Endothelial cell of umbilical vein (primary cell): ENCODE data around the gene TDRD3. TPM values are rescaled to one million over a fixed set of nuclear protein-coding genes. Genes with fewer than 3 reads are reported as not detected.

ENCODE experiments used
- BruUV-seq: library from RNA; stranded (reverse); fragments of 400-500 nt; replicated peaks from 2 replicates; lab custom pipeline; 2021; lab: Mats Ljungman, UMichigan
- CTCF ChIA-PET: fragments of 300-600, 350-600 bp; sonication (Branson Sonifier 250); formaldehyde crosslinking; loops from one replicate; lab custom pipeline; 2021; ENCODE audit warnings: antibody characterized with exemption, inconsistent platforms; lab: Charles Lee
- POLR2A ChIA-PET: fragments of 300-600, 350-600 bp; sonication (Branson Sonifier 250); formaldehyde crosslinking; loops from one replicate; lab custom pipeline; 2021; ENCODE audit warnings: antibody characterized with exemption, inconsistent platforms; lab: Charles Lee
- DNase-seq: peaks from one replicate; pipeline ENCODE4 v3.0.0-alpha.2; 2011; ENCODE audit warnings: low read depth, low spot score
- FAIRE-seq: peaks from 2 replicates; lab custom pipeline; 2011; peaks lifted over from hg19 to GRCh38; lab: Jason Lieb, UNC
- H2AFZ ChIP-seq: 2 replicates; pipeline ENCODE4 v1.6.0; 2012; ENCODE audit warnings: low read depth, low read length, control low read depth, inconsistent platforms
- H3K27ac ChIP-seq: 2 replicates; pipeline ENCODE4 v1.5.1; 2011; ENCODE audit warnings: low read depth, mild to moderate bottlenecking, control low read depth, low read length, moderate library complexity; ENCODE audit not compliant: insufficient read depth
- H3K27me3 ChIP-seq, 2 experiments: 2 replicates each; pipeline versions ENCODE4 v1.6.0 to v1.6.1; 2011; ENCODE audit warnings: low read length in 2 of 2, mixed read lengths in 1 of 2; ENCODE audit not compliant: control insufficient read depth in 2 of 2, insufficient read depth in 2 of 2
- H3K36me3 ChIP-seq, 2 experiments: 2 replicates in 1 of 2; 3 replicates in 1 of 2; pipeline ENCODE4 v1.5.1; 2011; ENCODE audit warnings: low read length in 2 of 2, mild to moderate bottlenecking in 1 of 2, moderate library complexity in 1 of 2; ENCODE audit not compliant: control insufficient read depth in 2 of 2, insufficient read depth in 2 of 2; ENCODE audit errors: extremely low read depth in 1 of 2
- H3K4me1 ChIP-seq: 3 replicates; pipeline ENCODE4 v1.5.1; 2011; ENCODE audit warnings: mild to moderate bottlenecking, low read length; ENCODE audit not compliant: control insufficient read depth, insufficient read depth; ENCODE audit errors: extremely low read depth
- H3K4me2 ChIP-seq: 2 replicates; pipeline ENCODE4 v1.6.1; 2011; ENCODE audit warnings: low read length, control low read depth, mixed read lengths; ENCODE audit not compliant: insufficient read depth
- H3K4me3 ChIP-seq, 3 experiments: fragments of 200-600 bp in 1 of 3; sonication (generic), shearing (Covaris generic) in 1 of 3; replicated peaks in 1 of 3; 2 replicates each; pipeline ENCODE4 v1.5.1; 2011 to 2016; ENCODE audit warnings: control low read depth in 3 of 3, low read length in 3 of 3, mild to moderate bottlenecking in 2 of 3, inconsistent platforms in 1 of 3, low read depth in 1 of 3, moderate library complexity in 1 of 3; ENCODE audit not compliant: insufficient read depth in 1 of 3
- H3K79me2 ChIP-seq: 2 replicates; pipeline ENCODE4 v1.6.0; 2012; ENCODE audit warnings: low read length, inconsistent platforms; ENCODE audit not compliant: control insufficient read depth, insufficient read depth
- H3K9ac ChIP-seq: replicated peaks from 2 replicates; pipeline ENCODE3; 2011; ENCODE audit warnings: low read length, control low read depth; ENCODE audit not compliant: insufficient read depth; ENCODE audit errors: extremely low read depth
- H3K9me1 ChIP-seq: replicated peaks from 3 replicates; pipeline ENCODE4 v1.6.0; 2011; ENCODE audit warnings: mild to moderate bottlenecking, low read length; ENCODE audit not compliant: control insufficient read depth, insufficient read depth; ENCODE audit errors: extremely low read depth
- H3K9me3 ChIP-seq: replicated peaks from 2 replicates; pipeline ENCODE4 v1.5.1; 2012; ENCODE audit warnings: low read length, inconsistent platforms; ENCODE audit not compliant: control insufficient read depth, insufficient read depth
- H4K20me1 ChIP-seq: replicated peaks from 2 replicates; pipeline ENCODE3; 2011; ENCODE audit warnings: mild to moderate bottlenecking, low read length; ENCODE audit not compliant: control insufficient read depth, insufficient read depth; ENCODE audit errors: extremely low read depth
- EZH2 ChIP-seq: IDR thresholded peaks from 2 replicates; pipeline ENCODE4 v1.6.1; 2012; ENCODE audit warnings: borderline replicate concordance, low read depth, mild to moderate bottlenecking, moderate library complexity, low read length, inconsistent platforms; ENCODE audit not compliant: severe bottlenecking
- FOS ChIP-seq: IDR thresholded peaks from 2 replicates; pipeline ENCODE4 v1.6.1; 2011; ENCODE audit warnings: mild to moderate bottlenecking, low read length, moderate library complexity, borderline replicate concordance; ENCODE audit not compliant: insufficient read depth
- GATA2 ChIP-seq: IDR thresholded peaks from 2 replicates; pipeline ENCODE4 v1.7.0; 2011; ENCODE audit warnings: low read depth, mild to moderate bottlenecking, moderate library complexity, mixed read lengths, low read length; ENCODE audit not compliant: insufficient read length, insufficient read depth
- JUN ChIP-seq: IDR thresholded peaks from 2 replicates; pipeline ENCODE4 v1.6.1; 2011; ENCODE audit warnings: borderline replicate concordance, low read depth; ENCODE audit not compliant: insufficient read length, insufficient read depth
- MYC ChIP-seq: IDR thresholded peaks from one replicate; pipeline ENCODE4 v1.6.1; 2011; ENCODE audit warnings: mild to moderate bottlenecking, low read depth, low read length
- POLR2A ChIP-seq: IDR thresholded peaks from 2 replicates; pipeline ENCODE4 v1.6.1; 2012; ENCODE audit warnings: low read depth, mild to moderate bottlenecking, control low read depth, low read length
- POLR2AphosphoS5 ChIP-seq: IDR thresholded peaks from 2 replicates; pipeline ENCODE4 v1.6.1; 2012; ENCODE audit warnings: low read depth, mild to moderate bottlenecking, control low read depth, low read length, moderate library complexity; ENCODE audit not compliant: insufficient read depth
- dilution Hi-C: fragments of 300-500 bp; cut with MboI; formaldehyde crosslinking; loops from one replicate; pipeline ENCODE4 v1.15.0; 2019; ENCODE audit warnings: low sequenced_read_pairs; ENCODE audit not compliant: extremely low pct_ligation_motif_present
- intact Hi-C: fragments of 100-400 bp; cut with micrococcal nuclease; formaldehyde crosslinking; loops from one replicate; pipeline ENCODE4 v1.10.0; 2022
- polyA plus RNA-seq, 4 experiments: library from polyadenylated mRNA; depleted of rRNA in 3 of 4; stranded (reverse) in 3 of 4; unstranded in 1 of 4; fragments of >200 nt; gene quantifications; 2 replicates each; pipeline versions ENCODE4 v1.2.1 to v1.2.3, GENCODE V29; 2011 to 2012; ENCODE audit warnings: missing spikeins in 1 of 4
- total RNA-seq: library from RNA; stranded (reverse); gene quantifications from 2 replicates; pipeline ENCODE4 v1.2.3, GENCODE V29; 2021
- TF ChIP-seq, protein P1 (sequence below), 2 donors: IDR thresholded peaks; 1 replicate in 1 of 2; 2 replicates in 1 of 2; pipeline ENCODE4 v1.5.1; 2011; ENCODE audit warnings: low read length in 2 of 2, mild to moderate bottlenecking in 2 of 2, moderate library complexity in 2 of 2, control low read depth in 1 of 2, inconsistent platforms in 1 of 2, low read depth in 1 of 2; ENCODE audit not compliant: insufficient read depth in 1 of 2; ENCODE audit errors: extremely low read depth in 1 of 2
- TF ChIP-seq, protein P2 (sequence below): IDR thresholded peaks from 2 replicates; pipeline ENCODE4 v1.6.1; 2011; ENCODE audit not compliant: insufficient read depth, insufficient read length

The TDRD3 gene
- total and polyA plus RNA-seq, 2 donors (not counting 3 experiments of a cell fraction or from before 2014, with no cell fraction given): 3.0 to 16.3 TPM

DNA sequence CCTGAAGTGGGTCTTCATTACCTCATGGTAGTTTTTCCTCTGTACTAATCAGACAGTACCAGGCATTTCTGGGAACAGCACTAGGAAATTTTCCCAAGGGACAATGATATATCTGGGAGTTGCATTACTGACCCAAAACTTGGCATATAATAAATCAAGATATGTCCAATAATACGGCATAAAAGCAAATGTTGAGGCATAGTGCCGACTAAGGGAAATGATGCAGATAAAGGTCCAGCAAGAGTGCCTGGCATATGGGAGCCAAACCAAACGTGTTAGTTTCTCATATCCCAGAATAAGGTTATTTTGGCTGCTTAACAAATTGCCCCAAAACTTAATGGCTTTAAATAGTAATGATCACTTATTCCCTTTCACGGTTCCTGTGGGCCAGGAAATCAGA lies 12.1 kb upstream of the TDRD3 start:
- CTCF ChIA-PET: interaction anchor here (1.5 kb wide), 1 partner anchor 16 kb away, joined by 6 read pairs; no protein-coding TSS in a partner anchor
- intact Hi-C loops (no loop called here), dilution Hi-C loops (no loop called here)
- Histone ChIP-seq H3K27me3 (peaks cover 6 to 8% of the 10 kb centered on the region in 2 experiments), H3K4me3 (no peak overlapping the region), H3K27ac (no peak overlapping the region), H3K36me3 (no peaks in the 10 kb centered on the region), H2AFZ (no peak overlapping the region), H3K4me1 (peaks cover 8% of the 10 kb centered on the region), H4K20me1 (no peaks in the 10 kb centered on the region), H3K9ac (no peak overlapping the region), H3K9me3 (no peaks in the 10 kb centered on the region), H3K79me2 (no peaks in the 10 kb centered on the region), H3K9me1 (no peaks in the 10 kb centered on the region), H3K4me2 (no peak overlapping the region)
- TF ChIP-seq EZH2: no peak
- no peak for TF ChIP-seq POLR2A
- TF ChIP-seq GATA2: no peak
- TF ChIP-seq, protein P1, sequence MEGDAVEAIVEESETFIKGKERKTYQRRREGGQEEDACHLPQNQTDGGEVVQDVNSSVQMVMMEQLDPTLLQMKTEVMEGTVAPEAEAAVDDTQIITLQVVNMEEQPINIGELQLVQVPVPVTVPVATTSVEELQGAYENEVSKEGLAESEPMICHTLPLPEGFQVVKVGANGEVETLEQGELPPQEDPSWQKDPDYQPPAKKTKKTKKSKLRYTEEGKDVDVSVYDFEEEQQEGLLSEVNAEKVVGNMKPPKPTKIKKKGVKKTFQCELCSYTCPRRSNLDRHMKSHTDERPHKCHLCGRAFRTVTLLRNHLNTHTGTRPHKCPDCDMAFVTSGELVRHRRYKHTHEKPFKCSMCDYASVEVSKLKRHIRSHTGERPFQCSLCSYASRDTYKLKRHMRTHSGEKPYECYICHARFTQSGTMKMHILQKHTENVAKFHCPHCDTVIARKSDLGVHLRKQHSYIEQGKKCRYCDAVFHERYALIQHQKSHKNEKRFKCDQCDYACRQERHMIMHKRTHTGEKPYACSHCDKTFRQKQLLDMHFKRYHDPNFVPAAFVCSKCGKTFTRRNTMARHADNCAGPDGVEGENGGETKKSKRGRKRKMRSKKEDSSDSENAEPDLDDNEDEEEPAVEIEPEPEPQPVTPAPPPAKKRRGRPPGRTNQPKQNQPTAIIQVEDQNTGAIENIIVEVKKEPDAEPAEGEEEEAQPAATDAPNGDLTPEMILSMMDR (IDR thresholded peaks at IDR 0.05; ENCODE audit: extremely low read depth in 1 of 2, insufficient read depth in 1 of 2, low read depth in 1 of 2, low read length in 2 of 2): no peak
- TF ChIP-seq POLR2AphosphoS5: no peak
- TF ChIP-seq JUN: no peak
- TF ChIP-seq, protein P2, sequence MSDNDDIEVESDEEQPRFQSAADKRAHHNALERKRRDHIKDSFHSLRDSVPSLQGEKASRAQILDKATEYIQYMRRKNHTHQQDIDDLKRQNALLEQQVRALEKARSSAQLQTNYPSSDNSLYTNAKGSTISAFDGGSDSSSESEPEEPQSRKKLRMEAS: no peak
- TF ChIP-seq FOS: no peak
- no peak for TF ChIP-seq MYC
- POLR2A ChIA-PET: no interaction called here
- DNase-seq (no peak), FAIRE-seq (no peak)
- BruUV-seq: no TSS peak
